GM10266 (cell line): ENCODE results near the gene RGS9BP.
"Not testable (repeated sequence)": the region's sequence is repeated elsewhere in the genome, so short reads cannot be mapped to it uniquely, and the experiment has no call there.

ENCODE experiments used
- DNase-seq: peaks from one replicate; pipeline ENCODE4 v3.0.0; 2012; ENCODE audit errors: extremely low spot score
- CTCF ChIP-seq: IDR thresholded peaks from 2 replicates; pipeline ENCODE4 v1.5.1; 2012; ENCODE audit warnings: mild to moderate bottlenecking, low read depth; ENCODE audit not compliant: control insufficient read depth, insufficient read depth; ENCODE audit errors: missing control alignments

RGS9BP gene

GRCh38 chr19:32708457-32708856 lies 32.8 kb downstream of the RGS9BP start:
- DNase-seq, result no peak
- no peak for TF ChIP-seq CTCF

- no peak for TF ChIP-seq CTCF
- DNase-seq, result no peak
These were observed 33.4 kb downstream of the RGS9BP start for GRCh38 chr19:32709032-32709431.

GRCh38 chr19:32711747-32712146 lies 36.1 kb downstream of the RGS9BP start:
- DNase-seq, result no peak
- TF ChIP-seq CTCF, result no peak

GRCh38 chr19:32716203-32716602 lies 40.6 kb downstream of the RGS9BP start:
- DNase-seq, result not testable (repeated sequence)

- TF ChIP-seq CTCF, result no peak
- no peak for DNase-seq
These were observed 41.8 kb downstream of the RGS9BP start for GRCh38 chr19:32717496-32717895.

- TF ChIP-seq CTCF, result no peak
- no peak for DNase-seq
These were observed 42.6 kb downstream of the RGS9BP start for GRCh38 chr19:32718286-32718685.

GRCh38 chr19:32719611-32720059 lies 44.0 kb downstream of the RGS9BP start, which contains the start of gene TDRD12:
Gene TDRD12, plus strand, starts transcription at chr19:32719767. Its CDS starts 306 bp downstream, at chr19:32720073.
- peak; percentile 34 for DNase-seq
- no peak for TF ChIP-seq CTCF

- peak; percentile 43 for DNase-seq
- no peak for TF ChIP-seq CTCF
These were observed 44.7 kb downstream of the RGS9BP start for GRCh38 chr19:32720216-32720935.
